DMS153 treated with DMSO at 0.1 percent for 48 hours (cell line): Measurements from ENCODE around the gene NPY5R.

ENCODE experiments used
- DNase-seq: peaks from one replicate; lab custom pipeline; 2025; ENCODE audit not compliant: unreplicated experiment; lab: John Stamatoyannopoulos, UW

Gene NPY5R

GRCh38 chr4:163343604-163344146 is at the start of gene NPY5R:
TSS of gene NPY5R (plus strand) at chr4:163343892. CDS start at chr4:163350274, 6,382 bp downstream.
- DNase-seq = no peak

GRCh38 chr4:163295138-163295537 is 48.6 kb upstream of the NPY5R start:
- no peak for DNase-seq

GRCh38 chr4:163300445-163300844 is 43.2 kb upstream of the NPY5R start:
- DNase-seq = no peak

GRCh38 chr4:163303069-163303468 is 40.6 kb upstream of the NPY5R start:
- no peak for DNase-seq

GRCh38 chr4:163309466-163309865 is 34.2 kb upstream of the NPY5R start:
- DNase-seq = no peak

GRCh38 chr4:163317110-163317509 is 26.6 kb upstream of the NPY5R start:
- DNase-seq = no peak

- DNase-seq = no peak
Measured at GRCh38 chr4:163330916-163331628, 12.6 kb upstream of the NPY5R start.

GRCh38 chr4:163331629-163332376 is 11.9 kb upstream of the NPY5R start:
- DNase-seq = no peak

GRCh38 chr4:163332526-163333406 is 10.9 kb upstream of the NPY5R start, which contains the start of gene NPY1R:
TSS of gene NPY1R (minus strand) at chr4:163332596. CDS start at chr4:163326554, 6,042 bp downstream.
- no peak for DNase-seq

GRCh38 chr4:163335384-163335783 is 8.3 kb upstream of the NPY5R start:
- no peak for DNase-seq

GRCh38 chr4:163344147-163345125 is 744 bp downstream of the NPY5R start:
- DNase-seq = no peak

GRCh38 chr4:163350672-163351071 is 7.0 kb downstream of the NPY5R start:
- DNase-seq = no peak

- DNase-seq = no peak
Measured at GRCh38 chr4:163353054-163353453, 9.4 kb downstream of the NPY5R start.

- no peak for DNase-seq
Measured at GRCh38 chr4:163356104-163356503, 12.4 kb downstream of the NPY5R start.

GRCh38 chr4:163367651-163368050 is 24.0 kb downstream of the NPY5R start:
- DNase-seq = no peak

GRCh38 chr4:163372029-163372428 is 28.3 kb downstream of the NPY5R start:
- no peak for DNase-seq

- no peak for DNase-seq
Measured at GRCh38 chr4:163378661-163379060, 35.0 kb downstream of the NPY5R start.

GRCh38 chr4:163380703-163381102 is 37.0 kb downstream of the NPY5R start:
- no peak for DNase-seq

GRCh38 chr4:163382178-163382869 is 38.6 kb downstream of the NPY5R start:
- no peak for DNase-seq
